ENCODE data around the gene RANGAP1. TPM values are rescaled to one million over a fixed set of nuclear protein-coding genes. Genes with fewer than 3 reads are reported as not detected.

Gene RANGAP1
- total and polyA plus RNA-seq, 2 of the 8 experiments (the other 6 are each of a cell fraction or from before 2014, with no cell fraction given): 121 to 171 TPM

GRCh38 chr22:41226723-41227655 lies 59.0 kb downstream of the RANGAP1 start (continued):
- TF ChIP-seq EZH2 (IDR thresholded peaks at IDR 0.05; ENCODE audit: low read depth, low read length, severe bottlenecking): no peak
